ENCODE data around the gene RCSD1.

RCSD1 gene

DNA sequence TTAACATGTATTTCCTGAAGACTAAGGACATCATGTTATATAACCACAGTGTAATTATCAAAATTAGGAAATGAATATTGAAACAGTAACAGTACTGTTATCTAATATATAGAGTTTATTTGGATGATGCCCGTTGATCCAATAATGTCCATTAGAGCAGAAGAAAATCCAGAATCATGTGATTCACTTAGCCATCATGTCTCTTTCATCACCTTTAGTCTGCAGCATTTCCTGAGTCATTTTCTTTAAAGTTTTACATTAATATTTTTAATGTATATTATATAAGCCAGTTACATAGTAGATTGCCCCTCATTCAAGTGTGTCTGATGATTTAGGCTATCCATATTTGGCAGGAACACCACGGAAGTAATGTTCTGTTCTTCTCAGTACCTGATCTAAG lies 120.6 kb downstream of the RCSD1 start:
- H3K4me1 ChIP-seq (ENCODE audit: control insufficient read depth, insufficient read depth, low read length), result peaks cover 9% of the 10 kb centered on the region; the same call in 1 of the 2 replicates
- no peaks in the 10 kb centered on the region for H3K27me3 ChIP-seq (ENCODE audit: control insufficient read depth, insufficient read depth, low read length)
- H3K27ac ChIP-seq (ENCODE audit: low read depth, low read length), result no peak overlapping the region
- H3K9ac ChIP-seq (ENCODE audit: low read length), result no peak overlapping the region
- no peak overlapping the region for H3K4me3 ChIP-seq (ENCODE audit: low read depth, low read length)
- H3K36me3 ChIP-seq (ENCODE audit: control insufficient read depth, insufficient read depth, low read length), result no peaks in the 10 kb centered on the region
- no peaks in the 10 kb centered on the region for H3K9me3 ChIP-seq (ENCODE audit: control insufficient read depth, insufficient read depth, low read depth, low read length)

DNA sequence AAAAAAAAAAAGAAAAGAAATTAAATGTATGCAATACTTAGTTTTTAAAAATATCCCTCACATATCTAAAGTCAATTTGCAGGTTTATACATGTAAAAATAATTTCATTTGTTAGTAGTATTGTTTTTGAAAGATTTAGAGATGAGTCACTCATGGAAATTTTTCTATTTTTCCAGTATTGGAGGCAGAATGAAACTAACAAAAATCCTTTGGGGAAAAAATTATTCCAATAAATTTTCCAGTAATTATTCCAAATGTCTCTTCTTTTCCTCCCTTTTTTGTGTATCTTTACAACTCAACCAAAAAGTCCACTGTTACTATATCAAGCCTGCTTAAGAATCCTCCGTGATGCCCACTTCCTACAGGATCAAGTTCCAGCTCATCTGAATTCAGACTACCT lies 121.6 kb downstream of the RCSD1 start:
- peaks cover 6% of the 10 kb centered on the region; the same call in 1 of the 2 replicates for H3K4me1 ChIP-seq (ENCODE audit: control insufficient read depth, insufficient read depth, low read length)
- H3K27ac ChIP-seq (ENCODE audit: low read depth, low read length), result no peak overlapping the region
- no peaks in the 10 kb centered on the region for H3K9me3 ChIP-seq (ENCODE audit: control insufficient read depth, insufficient read depth, low read depth, low read length)

DNA sequence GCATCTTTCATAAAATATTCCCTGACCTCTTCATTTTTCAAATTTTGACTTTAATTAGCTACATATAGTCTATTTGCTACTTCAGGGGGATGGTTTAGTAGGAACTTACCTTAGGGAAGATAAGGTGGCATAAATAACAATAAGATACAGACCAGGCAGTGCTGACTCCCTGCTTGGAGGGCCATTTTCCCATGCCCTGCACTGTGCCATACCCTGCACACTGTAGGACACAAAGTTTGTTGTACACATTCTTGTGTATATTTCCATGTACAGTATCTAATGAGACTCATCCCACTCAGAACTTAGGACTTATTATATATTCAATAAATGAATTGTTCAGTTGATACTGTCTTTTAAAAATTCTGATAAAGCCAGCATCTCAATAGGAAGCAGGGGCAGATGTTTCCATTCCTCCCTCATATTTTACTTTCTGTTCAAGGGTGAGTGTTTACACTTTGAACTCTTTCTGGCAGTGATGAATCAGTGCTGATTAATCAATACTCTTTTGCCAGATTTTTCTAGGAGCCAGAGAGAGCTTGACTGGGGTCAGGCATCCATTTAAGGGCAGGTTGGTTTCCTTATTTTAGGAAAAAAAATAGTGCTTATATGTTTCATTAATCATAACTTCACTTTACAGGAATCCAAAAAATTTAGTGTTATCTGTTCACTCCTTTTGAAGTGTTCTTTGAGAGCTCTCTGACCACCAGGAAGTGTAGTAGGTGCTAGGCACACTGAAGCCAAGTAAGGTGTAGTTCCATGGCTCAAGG lies 122.4 kb downstream of the RCSD1 start:
- H3K9ac ChIP-seq (ENCODE audit: low read length), result no peak overlapping the region
- H3K4me3 ChIP-seq (ENCODE audit: low read depth, low read length), result no peak overlapping the region
- H3K36me3 ChIP-seq (ENCODE audit: control insufficient read depth, insufficient read depth, low read length), result no peaks in the 10 kb centered on the region
- H3K9me3 ChIP-seq (ENCODE audit: control insufficient read depth, insufficient read depth, low read depth, low read length), result no peaks in the 10 kb centered on the region
- H3K27me3 ChIP-seq (ENCODE audit: control insufficient read depth, insufficient read depth, low read length), result no peaks in the 10 kb centered on the region
- H3K27ac ChIP-seq (ENCODE audit: low read depth, low read length), result no peak overlapping the region
- peaks cover 10% of the 10 kb centered on the region; the same call in 1 of the 2 replicates for H3K4me1 ChIP-seq (ENCODE audit: control insufficient read depth, insufficient read depth, low read length)

More for the DNA sequence above, 121.6 kb downstream of the RCSD1 start:
- Histone ChIP-seq H3K36me3 (ENCODE audit: control insufficient read depth, insufficient read depth, low read length) (no peaks in the 10 kb centered on the region), H3K27me3 (ENCODE audit: control insufficient read depth, insufficient read depth, low read length) (no peaks in the 10 kb centered on the region), H3K9ac (ENCODE audit: low read length) (no peak overlapping the region), H3K4me3 (ENCODE audit: low read depth, low read length) (no peak overlapping the region)

DNA sequence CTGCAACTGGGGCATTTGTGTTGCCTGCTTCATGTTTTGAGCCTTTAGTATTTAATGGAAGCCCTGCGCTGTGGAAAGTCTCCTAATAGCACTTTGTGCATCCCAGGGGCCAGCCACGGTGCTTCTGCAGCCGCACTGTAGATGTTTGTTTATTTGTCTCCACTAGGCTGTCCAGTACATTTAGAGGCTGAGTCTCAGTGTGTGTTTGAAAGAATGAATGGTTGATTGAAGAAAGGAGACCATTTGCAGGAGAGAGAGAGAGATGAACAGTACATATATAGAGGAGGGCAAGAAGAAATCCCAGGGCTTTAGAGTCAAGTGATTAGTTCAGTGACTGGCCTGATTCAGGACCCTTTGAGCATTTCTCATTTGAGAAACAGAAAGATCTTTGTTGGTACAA lies 125.6 kb downstream of the RCSD1 start:
- no peaks in the 10 kb centered on the region for H3K36me3 ChIP-seq (ENCODE audit: control insufficient read depth, insufficient read depth, low read length)
- no peak overlapping the region for H3K4me3 ChIP-seq (ENCODE audit: low read depth, low read length)
- H3K9me3 ChIP-seq (ENCODE audit: control insufficient read depth, insufficient read depth, low read depth, low read length), result no peaks in the 10 kb centered on the region
- peaks cover 23% of the 10 kb centered on the region; the same call in 1 of the 2 replicates for H3K4me1 ChIP-seq (ENCODE audit: control insufficient read depth, insufficient read depth, low read length)
- no peaks in the 10 kb centered on the region for H3K27me3 ChIP-seq (ENCODE audit: control insufficient read depth, insufficient read depth, low read length)
- no peak overlapping the region for H3K9ac ChIP-seq (ENCODE audit: low read length)
- no peak overlapping the region for H3K27ac ChIP-seq (ENCODE audit: low read depth, low read length)
